ENCODE data around the gene NOS1AP.
"Not testable (repeated sequence)": the region's sequence is repeated elsewhere in the genome, so short reads cannot be mapped to it uniquely, and the experiment has no call there.

Gene NOS1AP

GRCh38 chr1:162396201-162396906 is 326.9 kb downstream of the NOS1AP start:
- Mint-ChIP-seq H3K36me3 (ENCODE audit: low read depth) (no peaks in the 10 kb centered on the region), H3K4me3 (no peak overlapping the region), H3K27me3 (peaks cover 16% of the 10 kb centered on the region), H3K4me1 (no peaks in the 10 kb centered on the region), H3K27ac (no peak overlapping the region), H3K9me3 (no peaks in the 10 kb centered on the region)
- no peak for DNase-seq
- no peak for ATAC-seq

GRCh38 chr1:162397039-162397448 is 327.6 kb downstream of the NOS1AP start:
- Mint-ChIP-seq H3K9me3 (no peaks in the 10 kb centered on the region), H3K27me3 (peaks cover 16% of the 10 kb centered on the region), H3K4me3 (no peak overlapping the region), H3K4me1 (no peaks in the 10 kb centered on the region), H3K36me3 (ENCODE audit: low read depth) (no peaks in the 10 kb centered on the region), H3K27ac (no peak overlapping the region)
- ATAC-seq (peak; percentile 24), DNase-seq (no peak)

DNA sequence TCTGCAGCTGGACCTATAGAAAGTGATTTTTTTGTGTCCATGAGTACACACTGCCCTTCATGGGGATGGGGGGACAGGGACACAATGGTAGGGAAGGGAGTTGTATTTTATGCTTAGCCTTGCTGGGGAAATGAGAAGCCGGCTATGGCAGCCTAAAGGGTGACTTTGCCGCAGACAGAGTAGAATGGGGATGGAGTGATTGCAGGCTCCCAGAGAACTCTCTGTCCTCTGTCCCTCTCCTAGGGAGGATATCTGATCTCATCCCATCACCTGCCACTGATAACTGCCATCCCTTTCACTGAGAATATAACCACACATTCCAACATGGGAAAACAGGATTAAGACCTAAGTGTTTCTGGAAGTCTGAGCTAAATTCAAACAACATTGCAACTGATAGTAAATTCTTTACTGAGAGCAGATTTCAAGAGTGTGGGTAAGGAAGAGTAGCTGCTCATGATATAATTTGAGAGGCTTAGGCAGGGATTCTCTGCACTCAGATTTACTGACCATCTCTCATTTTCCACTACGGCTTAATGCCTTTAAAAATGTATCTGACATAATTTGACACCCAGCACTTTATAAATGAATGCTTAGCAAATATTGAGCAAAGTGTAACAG is 328.6 kb downstream of the NOS1AP start:
- DNase-seq (no peak), ATAC-seq (peak; percentile 15)
- H3K27ac Mint-ChIP-seq = no peak overlapping the region
- peaks cover 17% of the 10 kb centered on the region for H3K27me3 Mint-ChIP-seq
- H3K4me1 Mint-ChIP-seq = no peaks in the 10 kb centered on the region
- no peaks in the 10 kb centered on the region for H3K36me3 Mint-ChIP-seq (ENCODE audit: low read depth)
- H3K9me3 Mint-ChIP-seq = no peaks in the 10 kb centered on the region
- H3K4me3 Mint-ChIP-seq = no peak overlapping the region

DNA sequence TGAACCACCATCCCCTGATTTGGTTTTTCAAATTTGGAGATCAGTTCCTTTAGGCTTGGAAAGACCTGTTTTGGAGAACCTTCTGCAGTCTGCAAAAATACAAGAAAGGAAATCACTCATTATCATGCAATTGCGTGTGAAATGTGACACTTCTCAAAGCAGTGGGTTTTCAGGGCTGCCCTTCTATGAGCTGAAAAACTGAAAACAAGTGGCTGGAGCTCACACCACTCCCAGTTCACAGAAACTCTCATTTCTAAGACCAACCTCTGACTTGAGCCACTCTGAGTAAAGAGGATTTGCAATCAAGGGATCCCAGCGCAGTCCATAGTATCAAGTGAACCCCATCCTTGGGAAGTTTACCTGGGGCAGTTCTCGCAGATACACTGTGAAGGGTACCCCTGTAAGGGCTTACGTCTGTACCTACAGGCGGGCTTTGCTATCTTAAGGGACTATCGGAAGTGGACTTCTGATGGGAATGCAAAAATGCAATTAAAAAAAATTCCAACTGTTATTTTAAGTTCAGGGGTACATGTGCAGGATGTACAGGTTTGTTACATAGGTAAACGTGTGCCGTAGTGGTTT is 329.6 kb downstream of the NOS1AP start:
- Mint-ChIP-seq H3K4me3 (no peak overlapping the region), H3K4me1 (no peaks in the 10 kb centered on the region), H3K27me3 (peaks cover 17% of the 10 kb centered on the region), H3K36me3 (ENCODE audit: low read depth) (no peaks in the 10 kb centered on the region), H3K9me3 (no peaks in the 10 kb centered on the region), H3K27ac (no peak overlapping the region)
- DNase-seq (no peak), ATAC-seq (no peak)

DNA sequence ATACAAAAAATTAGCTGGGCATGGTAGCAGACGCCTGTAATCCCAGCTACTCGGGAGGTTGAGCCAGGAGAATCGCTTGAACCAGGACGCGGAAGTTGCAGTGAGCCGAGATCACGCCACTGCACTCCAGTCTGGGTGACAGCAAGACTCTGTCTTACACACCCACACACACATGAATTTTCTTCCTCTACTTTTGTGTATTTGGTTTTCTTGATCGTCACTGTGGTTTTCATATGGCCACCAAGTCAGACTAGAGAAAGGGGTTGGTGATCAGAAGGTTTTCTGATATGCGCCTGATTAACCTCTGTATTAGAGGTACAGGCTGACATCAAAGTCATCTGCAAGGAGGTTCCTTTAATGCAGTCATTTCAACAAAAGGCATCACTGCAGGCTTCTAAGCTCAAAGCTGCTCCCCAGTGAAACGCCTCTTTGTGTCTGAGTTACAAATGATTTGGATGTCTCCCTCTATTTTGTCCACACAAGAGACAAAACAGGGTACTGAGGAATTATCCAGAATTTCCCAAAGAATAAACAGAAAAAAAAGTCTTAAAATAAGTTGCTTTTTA is 331.4 kb downstream of the NOS1AP start:
- H3K27me3 Mint-ChIP-seq = peaks cover 17% of the 10 kb centered on the region
- no peaks in the 10 kb centered on the region for H3K9me3 Mint-ChIP-seq
- H3K36me3 Mint-ChIP-seq (ENCODE audit: low read depth) = no peaks in the 10 kb centered on the region

GRCh38 chr1:162404550-162405160 is 335.2 kb downstream of the NOS1AP start:
- peaks cover 8% of the 10 kb centered on the region for H3K27me3 Mint-ChIP-seq
- no peaks in the 10 kb centered on the region for H3K9me3 Mint-ChIP-seq
- H3K4me3 Mint-ChIP-seq = no peak overlapping the region
- H3K27ac Mint-ChIP-seq = no peak overlapping the region
- DNase-seq (no peak), ATAC-seq (no peak)
- H3K36me3 Mint-ChIP-seq (ENCODE audit: low read depth) = no peaks in the 10 kb centered on the region
- H3K4me1 Mint-ChIP-seq = no peaks in the 10 kb centered on the region

More for the DNA sequence above, 331.4 kb downstream of the NOS1AP start:
- DNase-seq (no peak), ATAC-seq (no peak)
- H3K4me3 Mint-ChIP-seq = no peak overlapping the region
- no peak overlapping the region for H3K27ac Mint-ChIP-seq
- no peaks in the 10 kb centered on the region for H3K4me1 Mint-ChIP-seq

DNA sequence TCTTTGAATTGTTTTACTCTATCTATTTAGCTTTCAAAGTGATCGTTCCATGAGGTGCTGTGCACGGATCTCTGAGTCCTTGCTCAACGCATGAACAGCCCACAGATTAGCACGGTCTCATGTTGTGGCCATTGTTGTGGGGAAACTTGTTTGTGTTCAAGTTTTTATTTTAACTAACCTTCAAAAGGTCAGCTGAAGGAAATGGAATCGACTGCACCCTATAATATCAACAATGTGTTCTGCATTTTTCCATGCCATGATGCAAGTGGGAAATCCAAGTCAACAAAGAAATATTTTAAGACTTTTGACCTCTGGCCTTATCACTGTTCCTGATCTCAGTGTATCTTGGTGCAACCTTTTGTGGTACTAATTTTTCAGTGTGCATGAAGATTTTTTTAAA is 336.3 kb downstream of the NOS1AP start:
- Mint-ChIP-seq H3K9me3 (no peaks in the 10 kb centered on the region), H3K36me3 (ENCODE audit: low read depth) (no peaks in the 10 kb centered on the region), H3K27ac (no peak overlapping the region), H3K27me3 (peaks cover 7% of the 10 kb centered on the region), H3K4me3 (no peak overlapping the region), H3K4me1 (no peaks in the 10 kb centered on the region)
- no peak for ATAC-seq
- no peak for DNase-seq

DNA sequence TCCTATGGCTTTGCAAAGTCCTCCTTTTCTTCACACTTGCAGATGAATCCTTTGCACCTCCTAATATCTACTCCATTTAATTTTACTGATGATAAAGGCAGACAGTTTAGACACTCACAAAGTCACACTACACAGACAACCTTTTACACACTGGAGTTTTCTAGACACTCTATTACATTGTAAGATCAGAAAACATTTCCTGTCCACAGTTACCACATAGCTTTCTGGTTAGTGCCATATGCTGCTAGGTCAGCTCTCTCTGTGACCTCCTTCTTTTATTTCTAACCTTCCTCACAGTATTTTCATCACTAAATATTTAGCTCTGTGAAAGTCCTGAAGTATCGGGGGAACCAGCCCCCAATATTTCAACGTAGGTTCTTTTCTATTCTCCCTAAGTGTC is 337.3 kb downstream of the NOS1AP start:
- no peaks in the 10 kb centered on the region for H3K36me3 Mint-ChIP-seq (ENCODE audit: low read depth)
- H3K4me3 Mint-ChIP-seq = no peak overlapping the region
- ATAC-seq (no peak), DNase-seq (no peak)
- H3K27ac Mint-ChIP-seq = no peak overlapping the region
- no peaks in the 10 kb centered on the region for H3K4me1 Mint-ChIP-seq
- H3K27me3 Mint-ChIP-seq = peaks cover 9% of the 10 kb centered on the region
- no peaks in the 10 kb centered on the region for H3K9me3 Mint-ChIP-seq

GRCh38 chr1:162407539-162407938 is 338.0 kb downstream of the NOS1AP start:
- H3K27me3 Mint-ChIP-seq = peaks cover 7% of the 10 kb centered on the region
- no peaks in the 10 kb centered on the region for H3K4me1 Mint-ChIP-seq
- H3K9me3 Mint-ChIP-seq = no peaks in the 10 kb centered on the region
- no peaks in the 10 kb centered on the region for H3K36me3 Mint-ChIP-seq (ENCODE audit: low read depth)
- ATAC-seq (no peak), DNase-seq (no peak)
- no peak overlapping the region for H3K4me3 Mint-ChIP-seq
- no peak overlapping the region for H3K27ac Mint-ChIP-seq

DNA sequence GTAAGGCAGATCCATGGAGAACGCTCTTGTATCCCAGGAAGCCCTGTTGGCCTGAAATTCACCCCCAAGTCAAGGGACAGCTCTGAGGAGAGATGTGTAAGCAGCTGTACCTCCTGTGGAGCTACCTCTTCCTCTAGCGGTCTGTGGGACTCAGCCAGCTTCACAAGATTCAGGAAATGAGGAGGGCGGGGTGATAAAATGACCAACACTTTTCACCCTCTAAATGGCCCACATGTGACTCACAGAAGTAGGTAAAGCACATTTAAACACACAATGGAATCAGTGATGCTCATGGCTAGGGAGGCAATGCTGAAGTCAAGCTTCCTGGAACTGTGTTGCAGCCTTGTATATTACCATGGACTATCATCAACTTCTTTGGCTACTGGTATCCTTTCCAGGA is 342.5 kb downstream of the NOS1AP start, which contains the start of gene SH2D1B:
SH2D1B (minus strand) TSS at position 135 of the 400 bp plus-strand sequence; CDS start at position 15, 120 bp downstream.
- Mint-ChIP-seq H3K27ac (no peak within 1 kb of the TSS), H3K4me1 (no peaks in the 10 kb centered on the region), H3K9me3 (no peaks in the 10 kb centered on the region), H3K4me3 (peak within 1 kb of the TSS; percentile 57), H3K27me3 (peaks cover 12% of the 10 kb centered on the region), H3K36me3 (ENCODE audit: low read depth) (no peaks in the 10 kb centered on the region)
- ATAC-seq (no peak), DNase-seq (no peak)

GRCh38 chr1:162416215-162416614 is 346.7 kb downstream of the NOS1AP start:
- Mint-ChIP-seq H3K4me1 (no peaks in the 10 kb centered on the region), H3K9me3 (no peaks in the 10 kb centered on the region), H3K27ac (no peak overlapping the region), H3K36me3 (ENCODE audit: low read depth) (no peaks in the 10 kb centered on the region), H3K27me3 (peaks cover 15% of the 10 kb centered on the region), H3K4me3 (no peak overlapping the region)
- ATAC-seq = no peak
- DNase-seq = no peak

DNA sequence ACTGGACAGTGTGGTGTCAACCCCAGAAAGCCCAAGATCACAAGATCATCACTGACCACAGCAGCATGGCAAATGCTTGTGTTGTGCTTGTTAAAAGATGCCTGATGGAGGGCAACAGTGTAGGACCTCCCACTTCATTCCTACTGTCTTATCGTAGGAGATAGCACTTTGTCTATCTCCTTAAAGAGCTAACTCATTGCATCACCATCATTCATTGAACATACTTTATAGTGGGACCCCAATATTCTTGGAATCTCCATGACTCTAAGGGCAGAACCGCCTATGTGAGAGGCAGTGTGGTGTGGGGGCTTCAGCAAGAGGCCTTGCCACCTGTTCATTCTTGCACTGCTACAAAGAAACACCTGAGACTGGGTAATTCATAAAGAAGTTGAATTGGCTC is 347.4 kb downstream of the NOS1AP start:
- ATAC-seq (no peak), DNase-seq (no peak)
- no peak overlapping the region for H3K4me3 Mint-ChIP-seq
- no peaks in the 10 kb centered on the region for H3K36me3 Mint-ChIP-seq (ENCODE audit: low read depth)
- H3K9me3 Mint-ChIP-seq = no peaks in the 10 kb centered on the region
- peaks cover 12% of the 10 kb centered on the region for H3K27me3 Mint-ChIP-seq
- no peaks in the 10 kb centered on the region for H3K4me1 Mint-ChIP-seq
- no peak overlapping the region for H3K27ac Mint-ChIP-seq

DNA sequence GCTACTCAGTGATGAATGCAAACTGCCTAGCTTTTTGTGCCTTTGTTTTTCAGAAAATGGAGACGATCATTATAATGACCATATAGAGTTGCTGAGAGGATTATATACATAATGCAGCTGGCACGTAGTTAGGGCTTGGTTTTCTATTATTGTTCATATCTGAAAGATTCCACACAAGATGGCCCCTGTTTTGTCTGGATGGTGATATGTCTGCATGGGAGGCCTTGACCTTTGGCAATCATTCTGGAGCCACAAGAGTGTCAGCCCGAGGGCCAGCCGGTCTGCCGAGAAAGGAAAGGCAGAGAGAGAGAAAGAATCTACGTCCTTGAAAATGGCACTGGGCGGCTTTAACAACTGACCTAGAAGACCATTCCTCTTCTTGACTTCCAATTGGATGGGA is 348.2 kb downstream of the NOS1AP start:
- Mint-ChIP-seq H3K27me3 (peaks cover 13% of the 10 kb centered on the region), H3K27ac (no peak overlapping the region), H3K36me3 (ENCODE audit: low read depth) (no peaks in the 10 kb centered on the region), H3K4me3 (no peak overlapping the region), H3K4me1 (no peaks in the 10 kb centered on the region), H3K9me3 (no peaks in the 10 kb centered on the region)
- ATAC-seq = no peak
- DNase-seq = no peak

DNA sequence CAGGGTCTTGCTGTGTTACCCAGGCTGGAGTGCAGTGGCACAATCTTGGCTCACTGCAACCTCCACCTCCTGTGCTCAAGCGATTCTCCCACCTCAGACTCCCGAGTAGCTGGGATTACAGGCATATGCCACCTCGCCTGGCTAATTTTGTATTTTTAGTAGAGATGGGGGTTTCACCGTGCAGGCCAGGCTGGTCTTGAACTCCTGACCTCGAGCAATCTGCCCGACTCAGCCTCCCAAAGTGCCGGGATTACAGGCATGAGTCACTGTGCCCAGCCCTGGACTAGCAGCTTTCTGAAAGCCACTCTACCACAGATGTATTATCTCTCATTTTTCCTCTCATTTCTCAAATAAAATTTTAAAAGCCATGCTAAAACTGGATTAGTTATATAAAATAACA is 349.1 kb downstream of the NOS1AP start:
- not testable (repeated sequence) for H3K36me3 Mint-ChIP-seq (ENCODE audit: low read depth); H3K4me3 Mint-ChIP-seq; DNase-seq; ATAC-seq; H3K27ac Mint-ChIP-seq; H3K9me3 Mint-ChIP-seq; H3K4me1 Mint-ChIP-seq
- peaks cover 17% of the 10 kb centered on the region for H3K27me3 Mint-ChIP-seq
